NOMO-1 treated with dmso at 0.1 percent for 144 hours (cell line): ENCODE results near the gene CD46.

Experiments used
- DNase-seq: peaks from one replicate; lab custom pipeline; 2025; ENCODE audit not compliant: unreplicated experiment; lab: John Stamatoyannopoulos, UW

CD46 gene

GRCh38 chr1:207844371-207844770, 92.5 kb downstream of the CD46 start:
- peak; percentile 86 for DNase-seq
